Fibroblast of pulmonary artery (primary cell): ENCODE data around the gene DPP8.
"Not testable (repeated sequence)": the region's sequence is repeated elsewhere in the genome, so short reads cannot be mapped to it uniquely, and the experiment has no call there.

Experiments used
- DNase-seq: peaks from one replicate; pipeline ENCODE4 v3.0.0-alpha.2; 2010; ENCODE audit warnings: low read depth
- H3K4me3 ChIP-seq: replicated peaks from 2 replicates; pipeline ENCODE4 v1.5.1; 2011; ENCODE audit warnings: low read depth, mild to moderate bottlenecking, control low read depth, low read length, moderate library complexity
- TF ChIP-seq, protein P1 (sequence below): IDR thresholded peaks from 2 replicates; pipeline ENCODE4 v1.5.1; 2011; ENCODE audit warnings: mild to moderate bottlenecking, control low read depth, low read length, inconsistent platforms; ENCODE audit errors: missing control alignments

DPP8 gene

DNA sequence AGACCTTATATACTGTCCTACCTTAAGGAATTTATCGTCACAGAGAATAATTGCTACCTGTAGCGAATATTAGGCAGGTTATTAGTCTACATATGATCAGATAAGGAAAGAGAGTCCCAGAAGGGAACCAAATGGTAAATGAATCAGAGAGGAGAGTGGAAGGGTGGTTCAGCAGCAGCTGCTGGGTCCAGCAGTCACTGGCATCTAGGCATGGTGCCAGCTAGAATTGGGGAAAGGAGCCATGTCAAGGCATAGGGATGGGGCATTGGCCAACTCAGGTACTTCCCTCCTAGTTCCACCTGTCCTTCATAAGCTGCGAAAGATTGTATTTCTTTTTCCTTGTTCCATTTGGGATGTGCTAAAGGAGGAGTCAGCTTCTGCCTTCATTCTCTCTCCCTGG is 36.2 kb upstream of the DPP8 start:
- no peak for DNase-seq
- TF ChIP-seq, protein P1, sequence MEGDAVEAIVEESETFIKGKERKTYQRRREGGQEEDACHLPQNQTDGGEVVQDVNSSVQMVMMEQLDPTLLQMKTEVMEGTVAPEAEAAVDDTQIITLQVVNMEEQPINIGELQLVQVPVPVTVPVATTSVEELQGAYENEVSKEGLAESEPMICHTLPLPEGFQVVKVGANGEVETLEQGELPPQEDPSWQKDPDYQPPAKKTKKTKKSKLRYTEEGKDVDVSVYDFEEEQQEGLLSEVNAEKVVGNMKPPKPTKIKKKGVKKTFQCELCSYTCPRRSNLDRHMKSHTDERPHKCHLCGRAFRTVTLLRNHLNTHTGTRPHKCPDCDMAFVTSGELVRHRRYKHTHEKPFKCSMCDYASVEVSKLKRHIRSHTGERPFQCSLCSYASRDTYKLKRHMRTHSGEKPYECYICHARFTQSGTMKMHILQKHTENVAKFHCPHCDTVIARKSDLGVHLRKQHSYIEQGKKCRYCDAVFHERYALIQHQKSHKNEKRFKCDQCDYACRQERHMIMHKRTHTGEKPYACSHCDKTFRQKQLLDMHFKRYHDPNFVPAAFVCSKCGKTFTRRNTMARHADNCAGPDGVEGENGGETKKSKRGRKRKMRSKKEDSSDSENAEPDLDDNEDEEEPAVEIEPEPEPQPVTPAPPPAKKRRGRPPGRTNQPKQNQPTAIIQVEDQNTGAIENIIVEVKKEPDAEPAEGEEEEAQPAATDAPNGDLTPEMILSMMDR: no peak
- H3K4me3 ChIP-seq: no peak overlapping the region

DNA sequence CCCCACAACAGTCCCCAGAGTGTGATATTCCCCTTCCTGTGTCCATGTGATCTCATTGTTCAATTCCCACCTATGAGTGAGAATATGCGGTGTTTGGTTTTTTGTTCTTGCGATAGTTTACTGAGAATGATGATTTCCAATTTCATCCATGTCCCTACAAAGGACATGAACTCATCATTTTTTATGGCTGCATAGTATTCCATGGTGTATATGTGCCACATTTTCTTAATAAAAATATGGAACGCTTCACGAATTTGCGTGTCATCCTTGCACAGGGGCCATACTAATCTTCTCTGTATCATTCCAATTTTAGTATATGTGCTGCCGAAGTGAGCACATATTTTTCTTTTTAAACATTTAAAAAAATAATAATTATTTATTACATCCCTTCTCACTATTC is 35.4 kb upstream of the DPP8 start:
- not testable (repeated sequence) for DNase-seq, H3K4me3 ChIP-seq

DNA sequence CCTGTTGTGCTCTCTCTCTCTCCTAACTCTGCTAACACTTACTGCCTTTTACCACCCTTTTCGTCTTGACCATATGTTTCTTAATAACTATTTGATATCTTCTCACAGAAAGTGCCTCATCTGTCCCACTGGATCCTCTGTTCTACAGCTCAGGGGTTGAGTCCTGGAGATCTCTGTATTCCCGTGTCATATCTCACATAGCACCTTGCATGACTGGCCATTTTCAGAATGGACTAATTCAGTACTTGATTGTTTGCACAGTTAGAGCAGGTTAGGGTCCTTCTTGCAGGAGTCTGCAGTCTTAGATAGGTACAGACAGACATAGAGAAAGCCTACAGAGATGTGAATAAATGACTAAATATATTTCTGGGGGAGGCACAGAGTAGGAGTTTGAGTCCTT is 33.7 kb upstream of the DPP8 start:
- no peak for DNase-seq
- no peak overlapping the region for H3K4me3 ChIP-seq
- TF ChIP-seq, protein P1: no peak

DNA sequence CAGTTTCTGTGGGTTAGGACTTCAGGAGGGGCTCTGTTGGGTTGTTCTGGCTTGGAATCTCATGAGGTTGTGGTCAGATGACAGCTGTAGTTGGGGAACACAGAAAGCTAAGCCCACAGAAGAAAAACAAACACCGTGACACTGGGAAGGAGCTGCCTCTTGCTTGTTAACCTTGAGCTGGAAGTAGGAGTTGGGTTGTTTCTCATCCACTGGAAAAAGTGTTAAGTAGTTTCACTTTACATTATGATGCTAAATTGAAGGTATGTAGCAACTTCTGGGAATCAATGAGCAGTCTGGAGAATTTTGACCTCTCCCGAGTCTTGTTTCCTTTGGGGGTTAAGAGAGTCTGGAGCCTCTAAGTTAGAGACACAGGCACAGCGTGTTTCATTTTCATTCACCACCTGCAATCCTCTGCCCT is 33.2 kb upstream of the DPP8 start:
- TF ChIP-seq, protein P1: no peak
- peak; percentile 25 for DNase-seq
- no peak overlapping the region for H3K4me3 ChIP-seq

DNA sequence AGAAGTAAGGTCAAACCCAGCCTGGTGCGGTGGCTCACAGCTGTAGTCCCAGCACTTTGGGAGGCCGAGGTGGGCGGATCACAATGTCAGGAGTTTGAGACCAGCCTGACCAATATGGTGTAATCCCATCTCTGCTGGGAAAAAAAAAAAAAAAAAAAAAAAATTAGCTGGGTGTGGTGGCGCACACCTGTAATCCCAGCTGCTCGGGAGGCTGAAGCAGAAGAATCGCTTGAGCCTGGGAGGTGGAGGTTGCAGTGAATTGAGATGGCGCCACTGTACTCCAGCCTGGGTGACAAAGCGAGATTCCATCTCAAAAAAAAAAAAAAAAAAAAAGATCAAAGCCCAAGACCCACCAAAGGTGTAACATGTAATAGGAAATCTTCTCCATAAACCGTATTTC is 31.8 kb upstream of the DPP8 start:
- not testable (repeated sequence) for DNase-seq, H3K4me3 ChIP-seq

DNA sequence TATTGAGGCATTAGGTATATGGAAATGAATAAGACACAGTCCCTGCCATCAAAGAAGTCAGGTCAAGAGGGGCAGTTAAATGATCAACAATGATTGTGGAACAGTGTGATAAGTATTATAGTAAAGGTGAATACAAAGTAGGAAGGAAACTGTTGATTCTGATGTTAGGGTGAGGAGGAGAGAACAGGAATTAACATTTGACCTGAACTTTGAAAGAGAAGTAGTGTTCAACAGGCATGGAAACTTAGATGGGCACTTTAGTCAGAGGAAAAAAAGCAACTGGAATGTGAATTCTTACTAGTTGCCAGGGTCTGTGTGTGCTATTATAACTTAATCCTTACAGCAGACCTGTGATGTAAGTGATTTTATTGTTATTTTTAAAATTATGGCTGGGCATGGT is 30.4 kb upstream of the DPP8 start:
- no peak for DNase-seq
- no peak overlapping the region for H3K4me3 ChIP-seq

DNA sequence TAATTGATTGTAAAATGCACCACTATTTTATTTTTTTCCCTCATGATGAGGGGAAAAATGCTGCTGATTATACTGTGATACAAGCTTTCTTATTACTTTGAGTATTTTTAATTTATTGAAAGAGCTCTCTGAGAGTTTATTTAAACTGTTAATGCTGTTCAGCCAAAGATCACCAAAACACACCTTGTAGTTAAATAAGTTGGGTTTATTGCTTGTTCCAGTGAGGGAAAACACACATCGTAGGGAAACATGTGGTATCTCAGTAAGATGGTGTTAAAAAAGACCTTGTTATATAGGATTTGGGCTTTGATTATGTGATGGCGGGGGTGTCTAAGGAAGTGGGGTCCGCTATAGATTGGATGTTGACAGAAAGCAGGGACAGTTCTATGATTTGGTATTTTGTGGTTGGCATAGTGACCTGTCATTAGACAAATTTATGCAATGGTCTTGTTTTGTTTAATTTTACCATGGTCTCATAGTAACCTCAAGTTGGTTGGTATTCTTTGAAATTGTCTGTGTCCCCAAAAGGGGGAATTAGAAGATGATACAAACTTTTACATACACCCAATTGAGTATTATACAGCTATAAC is 23.8 kb upstream of the DPP8 start:
- no peak overlapping the region for H3K4me3 ChIP-seq
- TF ChIP-seq, protein P1: no peak
- no peak for DNase-seq

More for the DNA sequence above, 30.4 kb upstream of the DPP8 start:
- TF ChIP-seq, protein P1: no peak

DNA sequence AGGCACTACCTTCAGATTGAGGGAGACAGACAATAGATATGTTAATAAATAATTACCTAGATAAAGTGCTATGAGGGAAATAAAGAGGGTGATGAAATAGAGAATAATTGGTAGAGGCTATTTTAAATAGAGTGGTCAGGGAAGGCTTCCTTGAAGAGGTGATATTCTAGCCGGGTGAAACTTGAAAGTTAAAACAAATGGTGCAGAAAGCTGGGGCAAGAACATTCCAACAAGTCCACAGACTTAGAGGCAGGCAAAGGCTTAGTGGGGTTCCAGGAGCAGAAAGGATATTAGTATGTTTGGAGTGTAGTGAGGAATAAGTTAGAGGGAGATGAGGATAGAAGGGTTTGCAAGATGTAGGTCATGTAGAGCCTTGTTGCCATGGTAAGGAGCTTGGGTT is 22.8 kb upstream of the DPP8 start:
- TF ChIP-seq, protein P1: no peak
- DNase-seq: no peak
- H3K4me3 ChIP-seq: no peak overlapping the region
